Activated CD8-positive, alpha-beta memory T cell treated with anti-CD3 and anti-CD28 coated beads, Interleukin-2, amount 10 ng/mL, durations not matched to agents 7 days and 5 days (primary cell): ENCODE measurements around the gene NIF3L1. TPM values are rescaled to one million over a fixed set of nuclear protein-coding genes. Genes with fewer than 3 reads are reported as not detected.

ENCODE experiments used
- ATAC-seq: fragments of 150-1000 bp; cut with Tn5 transposase; one replicate; pipeline ENCODE4 v1.10.0; 2021; ENCODE audit warnings: moderate library complexity
- CTCF ChIA-PET: fragments of 350-600 bp; sonication (Branson Sonifier 250); formaldehyde crosslinking; loops from one replicate; lab custom pipeline; 2021; ENCODE audit warnings: antibody characterized with exemption; lab: Charles Lee
- DNase-seq: peaks from one replicate; pipeline ENCODE4 v3.0.0-alpha.2; 2020
- H3K27ac Mint-ChIP-seq: one replicate; pipeline ENCODE4 v1.8.0; 2021; ENCODE audit warnings: mild to moderate bottlenecking, mixed read lengths
- H3K27me3 Mint-ChIP-seq: one replicate; pipeline ENCODE4 v1.8.0; 2021; ENCODE audit warnings: mixed read lengths
- H3K36me3 Mint-ChIP-seq: one replicate; pipeline ENCODE4 v1.8.0; 2021; ENCODE audit warnings: mild to moderate bottlenecking, mixed read lengths
- H3K4me1 Mint-ChIP-seq: one replicate; pipeline ENCODE4 v1.8.0; 2021; ENCODE audit warnings: mixed read lengths
- H3K4me3 Mint-ChIP-seq: one replicate; pipeline ENCODE4 v1.8.0; 2021; ENCODE audit warnings: mild to moderate bottlenecking, moderate library complexity, mixed read lengths
- H3K9me3 Mint-ChIP-seq: one replicate; pipeline ENCODE4 v1.8.0; 2022; ENCODE audit warnings: low read depth, mixed read lengths
- total RNA-seq, 2 experiments: library from RNA; stranded (reverse); gene quantifications; one replicate each; pipeline ENCODE4 v1.2.3, GENCODE V29; 2021

NIF3L1 gene
- total RNA-seq, 2 experiments from 2014 or later: 28.3 to 37.6 TPM

DNA sequence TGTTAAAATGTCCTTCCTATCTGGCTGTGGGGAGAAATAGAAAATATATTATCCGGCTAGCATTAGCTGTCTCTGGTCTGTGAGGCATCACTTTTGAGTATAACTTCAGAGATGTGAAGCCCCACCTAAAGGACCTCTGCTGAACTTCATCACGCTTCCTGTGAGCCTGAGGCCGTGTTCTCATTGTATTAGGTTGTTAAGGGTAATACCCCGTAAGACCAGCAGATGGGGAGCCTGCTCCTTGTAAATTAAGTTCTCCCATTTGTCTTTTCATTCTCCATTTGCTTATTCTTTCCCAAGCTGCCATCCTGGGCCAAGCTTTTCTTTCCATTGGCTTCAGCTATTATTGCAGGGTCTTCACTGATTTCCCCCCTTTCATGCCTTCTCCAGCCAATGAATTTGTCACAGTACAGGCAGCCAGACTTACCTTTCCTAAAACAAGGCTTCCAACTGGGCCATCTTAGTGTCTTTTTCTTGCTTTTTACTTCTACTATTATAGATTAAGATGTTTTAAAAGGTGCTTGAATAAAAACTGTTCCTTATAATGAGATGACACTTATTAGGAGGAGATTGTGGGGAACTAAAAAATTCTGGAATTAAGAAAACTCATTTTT lies 12.4 kb downstream of the NIF3L1 start:
- no peaks in the 10 kb centered on the region for H3K27me3 Mint-ChIP-seq
- ATAC-seq (peak; percentile 100), DNase-seq (peak; percentile 89)
- no peaks in the 10 kb centered on the region for H3K9me3 Mint-ChIP-seq
- H3K4me1 Mint-ChIP-seq: peaks cover 25% of the 10 kb centered on the region
- peaks cover 43% of the 10 kb centered on the region for H3K36me3 Mint-ChIP-seq
- no peak overlapping the region for H3K4me3 Mint-ChIP-seq
- CTCF ChIA-PET: interaction anchor here (0.6 to 7.9 kb wide), 26 partner anchors 11 to 331 kb away, joined by 3 to 110 read pairs (median 4); partner anchors contain the start of genes CASP10, CFLAR, HYCC2 and NDUFB3
- H3K27ac Mint-ChIP-seq: peak overlapping the region; percentile 72

- CTCF ChIA-PET: interaction anchor here (0.6 to 7.9 kb wide), 31 partner anchors 8 to 328 kb away, joined by 3 to 110 read pairs (median 5); partner anchors contain the start of genes CASP10, CLK1, HYCC2 and NDUFB3
- no peaks in the 10 kb centered on the region for H3K9me3 Mint-ChIP-seq
- DNase-seq: peak; percentile 79
- peaks cover 13% of the 10 kb centered on the region for H3K4me1 Mint-ChIP-seq
- peak; percentile 53 for ATAC-seq
- H3K4me3 Mint-ChIP-seq: no peak overlapping the region
- no peaks in the 10 kb centered on the region for H3K27me3 Mint-ChIP-seq
- peaks cover 23% of the 10 kb centered on the region for H3K36me3 Mint-ChIP-seq
- no peak overlapping the region for H3K27ac Mint-ChIP-seq
These were observed 16.6 kb downstream of the NIF3L1 start for GRCh38 chr2:200905618-200906296.

DNA sequence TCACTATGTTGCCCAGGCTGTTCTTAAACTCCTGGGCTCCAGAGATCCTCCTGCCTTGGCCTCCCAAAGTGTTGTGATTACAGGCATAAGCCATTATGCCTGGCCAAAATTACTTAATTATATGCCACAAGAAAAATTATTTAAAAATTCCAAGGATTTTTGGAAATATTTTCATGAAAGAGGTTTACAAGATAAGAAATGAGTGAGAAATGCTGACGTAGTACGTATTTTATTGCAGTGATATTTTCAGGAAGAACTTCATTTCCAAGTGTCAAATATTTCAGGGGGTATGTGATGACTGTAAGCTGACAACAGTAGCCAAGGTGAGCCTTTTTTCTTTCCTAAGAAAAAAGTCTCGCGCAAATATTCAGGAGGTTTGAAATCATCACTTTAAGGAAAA lies 20.8 kb downstream of the NIF3L1 start:
- no peak overlapping the region for H3K27ac Mint-ChIP-seq
- H3K4me3 Mint-ChIP-seq: no peak overlapping the region
- H3K36me3 Mint-ChIP-seq: peaks cover 31% of the 10 kb centered on the region
- CTCF ChIA-PET: no interaction called here
- ATAC-seq (no peak), DNase-seq (no peak)
- no peaks in the 10 kb centered on the region for H3K9me3 Mint-ChIP-seq
- H3K27me3 Mint-ChIP-seq: no peaks in the 10 kb centered on the region
- H3K4me1 Mint-ChIP-seq: peaks cover 7% of the 10 kb centered on the region

DNA sequence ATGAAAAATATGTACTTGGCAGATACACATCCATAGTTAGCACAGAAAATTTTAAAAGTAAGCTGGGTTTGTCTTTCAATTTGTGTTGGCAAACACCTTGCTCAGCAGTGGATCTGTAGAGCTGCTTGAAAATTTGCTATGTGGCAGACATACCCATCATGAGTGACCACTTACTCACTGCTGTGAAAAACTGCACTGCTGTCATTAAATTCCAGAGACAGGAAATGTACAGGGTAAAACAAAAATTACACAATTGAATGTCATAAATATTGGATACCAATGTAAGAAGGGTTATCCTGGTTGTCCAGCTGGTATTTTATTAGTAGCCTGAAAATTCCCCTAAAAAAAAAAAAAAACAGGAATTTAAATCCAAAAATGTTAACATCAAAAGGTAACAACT lies 24.5 kb downstream of the NIF3L1 start:
- no peaks in the 10 kb centered on the region for H3K27me3 Mint-ChIP-seq
- H3K9me3 Mint-ChIP-seq: no peaks in the 10 kb centered on the region
- peaks cover 42% of the 10 kb centered on the region for H3K36me3 Mint-ChIP-seq
- H3K27ac Mint-ChIP-seq: no peak overlapping the region
- CTCF ChIA-PET: interaction anchor here (0.9 to 2.8 kb wide), 5 partner anchors 8 to 319 kb away, joined by 3 to 11 read pairs (median 5); no protein-coding TSS in a partner anchor
- no peak overlapping the region for H3K4me3 Mint-ChIP-seq
- ATAC-seq (no peak), DNase-seq (no peak)
- H3K4me1 Mint-ChIP-seq: peaks cover 4% of the 10 kb centered on the region

DNA sequence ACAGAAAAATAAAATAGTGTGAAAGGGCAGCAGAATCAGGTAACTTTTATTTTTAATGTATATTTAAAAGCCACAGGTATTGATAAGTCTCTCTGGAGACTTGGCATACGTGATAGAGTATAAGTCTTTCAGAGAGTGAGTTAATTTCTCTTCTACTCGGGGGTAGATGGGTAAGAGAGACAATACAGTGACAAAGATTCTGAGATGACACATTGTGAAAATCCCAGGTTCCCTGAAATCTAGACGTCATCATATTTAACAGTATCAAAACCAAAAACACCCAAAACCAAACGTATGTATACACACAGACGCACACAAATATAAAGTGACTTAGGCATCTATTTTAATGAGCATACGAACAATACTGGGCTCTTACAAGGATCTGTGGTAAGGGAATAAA lies 33.3 kb downstream of the NIF3L1 start:
- H3K4me1 Mint-ChIP-seq: peaks cover 15% of the 10 kb centered on the region
- peak overlapping the region; percentile 77 for H3K27ac Mint-ChIP-seq
- DNase-seq (no peak), ATAC-seq (peak; percentile 75)
- H3K36me3 Mint-ChIP-seq: peaks cover 35% of the 10 kb centered on the region
- H3K4me3 Mint-ChIP-seq: no peak overlapping the region
- H3K9me3 Mint-ChIP-seq: no peaks in the 10 kb centered on the region
- no peaks in the 10 kb centered on the region for H3K27me3 Mint-ChIP-seq
- CTCF ChIA-PET: no interaction called here

DNA sequence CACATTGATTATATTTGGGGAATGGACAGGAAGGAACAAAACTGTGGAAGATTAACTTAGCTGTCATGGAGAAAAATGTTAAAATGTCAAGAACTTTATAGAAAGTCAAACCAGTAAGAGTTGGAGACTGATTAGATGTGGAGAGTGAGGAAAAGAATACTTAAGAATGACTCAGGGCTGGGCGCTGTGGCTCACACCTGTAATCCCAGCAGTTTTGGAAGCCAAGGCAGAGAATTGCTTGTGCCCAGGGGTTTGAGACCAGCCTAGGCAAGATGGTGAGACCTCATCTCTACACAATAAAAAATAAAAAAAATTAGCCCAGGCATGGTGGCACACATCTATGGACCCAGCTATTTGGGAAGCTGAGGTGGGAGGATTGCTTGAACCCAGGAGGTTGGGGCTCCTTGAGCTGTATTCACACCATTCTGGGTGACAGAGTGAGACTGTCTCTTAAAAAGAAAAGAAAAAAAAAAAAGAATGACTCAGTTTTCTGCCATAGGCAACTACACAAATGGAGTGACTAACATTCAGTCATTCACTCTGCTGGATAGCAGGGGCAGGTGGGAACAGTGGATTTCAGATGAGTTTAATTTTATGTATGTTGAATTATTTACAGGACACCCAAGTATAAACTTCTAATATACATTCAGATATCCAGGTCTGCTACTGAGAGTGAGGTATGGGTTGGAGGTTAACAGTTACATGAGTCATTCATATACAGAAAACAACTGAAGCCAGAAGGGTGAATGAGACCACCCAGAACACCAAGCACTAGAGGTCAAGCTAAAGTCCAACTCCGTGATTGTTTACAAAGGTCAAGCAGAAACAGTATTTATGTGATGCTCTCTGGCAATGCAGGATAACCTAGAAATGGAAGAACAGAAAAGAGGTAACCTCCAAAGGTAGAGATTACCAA lies 40.4 kb downstream of the NIF3L1 start:
- H3K27me3 Mint-ChIP-seq: no peaks in the 10 kb centered on the region
- H3K9me3 Mint-ChIP-seq: no peaks in the 10 kb centered on the region
- CTCF ChIA-PET: interaction anchor here (0.8 kb wide), 1 partner anchor 140 kb away, joined by 3 read pairs; no protein-coding TSS in a partner anchor
- DNase-seq (no peak), ATAC-seq (no peak)
- peaks cover 28% of the 10 kb centered on the region for H3K36me3 Mint-ChIP-seq
- H3K27ac Mint-ChIP-seq: peak overlapping the region; percentile 19
- H3K4me1 Mint-ChIP-seq: peaks cover 11% of the 10 kb centered on the region
- no peak overlapping the region for H3K4me3 Mint-ChIP-seq

- H3K4me3 Mint-ChIP-seq: no peak overlapping the region
- ATAC-seq (no peak), DNase-seq (no peak)
- H3K27ac Mint-ChIP-seq: no peak overlapping the region
- peaks cover 11% of the 10 kb centered on the region for H3K4me1 Mint-ChIP-seq
- CTCF ChIA-PET: no interaction called here
- no peaks in the 10 kb centered on the region for H3K27me3 Mint-ChIP-seq
- H3K36me3 Mint-ChIP-seq: peaks cover 38% of the 10 kb centered on the region
- H3K9me3 Mint-ChIP-seq: no peaks in the 10 kb centered on the region
These were observed 41.9 kb downstream of the NIF3L1 start for GRCh38 chr2:200930947-200931626.

GRCh38 chr2:200939832-200940231 lies 50.7 kb downstream of the NIF3L1 start:
- no peak for ATAC-seq
- CTCF ChIA-PET: no interaction called here
- Mint-ChIP-seq H3K27ac (no peak overlapping the region), H3K4me1 (peaks cover 14% of the 10 kb centered on the region), H3K9me3 (no peaks in the 10 kb centered on the region), H3K4me3 (no peak overlapping the region), H3K27me3 (no peaks in the 10 kb centered on the region), H3K36me3 (peaks cover 49% of the 10 kb centered on the region)
- no peak for DNase-seq

- Mint-ChIP-seq H3K4me1 (peaks cover 23% of the 10 kb centered on the region), H3K36me3 (peaks cover 54% of the 10 kb centered on the region), H3K4me3 (no peak overlapping the region), H3K27me3 (no peaks in the 10 kb centered on the region), H3K9me3 (no peaks in the 10 kb centered on the region), H3K27ac (no peak overlapping the region)
- DNase-seq (no peak), ATAC-seq (peak; percentile 24)
- CTCF ChIA-PET: interaction anchor here (1.4 to 3.2 kb wide), 2 partner anchors 126 to 215 kb away, joined by 4 to 9 read pairs; partner anchors contain the start of gene HYCC2
These were observed 54.4 kb downstream of the NIF3L1 start for GRCh38 chr2:200943527-200944105.

DNA sequence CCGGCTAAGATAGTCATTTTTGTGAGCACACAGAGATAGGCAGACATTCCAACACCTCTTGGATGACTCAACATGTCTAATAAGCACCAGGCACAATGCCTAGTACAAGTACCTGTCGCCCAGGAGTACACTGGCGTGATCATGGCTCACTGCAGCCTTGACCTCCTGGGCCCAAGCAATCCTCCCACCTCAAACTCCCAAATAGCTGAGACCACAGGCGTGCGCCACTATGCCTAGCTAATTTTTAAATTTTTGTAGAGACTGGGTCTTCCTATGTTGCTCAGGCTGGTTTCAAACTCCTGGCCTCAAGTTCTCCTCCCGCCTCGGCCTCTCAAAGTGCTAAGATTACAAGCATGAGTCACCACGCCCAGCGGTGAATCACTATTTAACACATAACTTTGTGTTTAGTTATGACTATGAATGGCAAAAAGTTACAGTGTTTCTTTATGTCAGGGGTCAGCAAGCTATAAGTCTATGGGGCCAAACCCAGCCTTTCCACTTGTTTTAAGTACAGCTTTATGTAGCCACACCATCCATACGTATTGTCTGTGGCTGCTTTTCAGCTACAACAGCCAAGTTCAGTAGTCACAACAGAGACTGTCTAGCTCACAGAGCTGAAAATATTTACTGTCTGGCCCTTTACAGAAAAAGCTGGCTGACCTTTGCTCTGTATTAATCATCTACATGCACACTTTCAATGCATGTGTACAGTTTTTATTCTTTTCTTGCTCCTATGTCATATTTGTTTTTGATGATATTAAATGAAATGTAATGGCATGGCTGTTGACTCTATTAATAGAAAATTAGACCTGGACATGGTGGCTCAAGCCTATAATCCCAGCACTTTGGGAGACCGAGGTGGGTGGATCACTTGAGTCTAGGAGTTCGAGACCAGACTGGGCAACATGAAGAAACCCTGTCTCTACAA lies 55.6 kb downstream of the NIF3L1 start:
- peak; percentile 73 for DNase-seq
- H3K27me3 Mint-ChIP-seq: no peaks in the 10 kb centered on the region
- H3K4me3 Mint-ChIP-seq: no peak overlapping the region
- peak; percentile 82 for ATAC-seq
- H3K9me3 Mint-ChIP-seq: no peaks in the 10 kb centered on the region
- peak overlapping the region; percentile 54 for H3K27ac Mint-ChIP-seq
- H3K4me1 Mint-ChIP-seq: peaks cover 23% of the 10 kb centered on the region
- CTCF ChIA-PET: interaction anchor here (0.8 to 3.2 kb wide), 5 partner anchors 11 to 334 kb away, joined by 3 to 9 read pairs (median 3); partner anchors contain the start of gene HYCC2
- peaks cover 54% of the 10 kb centered on the region for H3K36me3 Mint-ChIP-seq

DNA sequence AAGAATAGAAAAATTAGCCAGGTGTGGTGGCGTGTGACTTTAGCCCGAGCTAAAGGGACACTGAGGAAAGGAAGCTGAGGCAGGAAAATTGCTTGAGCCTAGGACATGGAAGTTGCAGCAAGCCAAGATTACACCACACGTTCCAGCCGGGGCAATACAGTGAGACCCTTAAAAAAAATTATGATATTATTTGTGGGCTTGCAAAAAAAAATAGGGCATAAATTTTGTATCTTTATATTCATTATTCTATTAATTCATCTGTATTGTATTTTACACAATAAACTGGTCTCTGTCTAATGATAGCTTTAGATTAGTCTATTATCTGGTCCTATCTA lies 56.2 kb downstream of the NIF3L1 start:
- no peak for ATAC-seq
- H3K27me3 Mint-ChIP-seq: no peaks in the 10 kb centered on the region
- peak overlapping the region; percentile 41 for H3K27ac Mint-ChIP-seq
- peaks cover 50% of the 10 kb centered on the region for H3K36me3 Mint-ChIP-seq
- no peaks in the 10 kb centered on the region for H3K9me3 Mint-ChIP-seq
- DNase-seq: no peak
- peaks cover 23% of the 10 kb centered on the region for H3K4me1 Mint-ChIP-seq
- CTCF ChIA-PET: interaction anchor here (0.8 to 3.2 kb wide), 3 partner anchors 11 to 125 kb away, joined by 3 to 9 read pairs (median 3); partner anchors contain the start of gene HYCC2
- no peak overlapping the region for H3K4me3 Mint-ChIP-seq
